Testis (tissue), 3 donors: Measurements from ENCODE around the gene PNMA8A. TPM values are rescaled to one million over a fixed set of nuclear protein-coding genes. Genes with fewer than 3 reads are reported as not detected.
A peak's percentile ranks its signal among the peaks of the same experiment; 100 is the strongest.

ENCODE experiments used
- DNase-seq: peaks from one replicate; pipeline ENCODE4 v3.0.0-alpha.2; 2019
- H3K27ac ChIP-seq, 2 donors: fragments of 200-600 bp; sonication (generic); one replicate each; pipeline ENCODE4 v1.5.1; 2019
- H3K27me3 ChIP-seq: fragments of 200-600 bp; sonication (generic); one replicate; pipeline ENCODE4 v1.5.1; 2019
- H3K36me3 ChIP-seq: fragments of 200-600 bp; sonication (generic); one replicate; pipeline ENCODE4 v1.5.1; 2017; ENCODE audit warnings: low read depth; ENCODE audit errors: missing control alignments
- H3K4me1 ChIP-seq: fragments of 200-600 bp; sonication (generic); one replicate; pipeline ENCODE4 v1.5.1; 2019
- H3K4me3 ChIP-seq, 2 donors: fragments of 200-600 bp; sonication (generic); one replicate each; pipeline ENCODE4 v1.5.1; 2017 to 2019
- H3K9me3 ChIP-seq: fragments of 200-600 bp; sonication (generic); one replicate; pipeline ENCODE4 v1.5.1; 2017
- POLR2A ChIP-seq: fragments of 450-650 bp; IDR thresholded peaks from one replicate; pipeline ENCODE4 v1.6.1; 2017; ENCODE audit warnings: antibody characterized with exemption, mild to moderate bottlenecking, moderate library complexity
- WGBS, 2 donors: methylation state at CpG; one replicate each; pipeline ENCODE4 v1.1.5; 2018; 5-methylcytosine and 5-hydroxymethylcytosine counted together
- intact Hi-C: fragments of 100-400 bp; cut with DNase I; formaldehyde crosslinking; loops from one replicate; pipeline ENCODE4 v1.15.1; 2023; ENCODE audit warnings: low total_unique reads
- polyA plus RNA-seq: library from polyadenylated mRNA; stranded (reverse); fragments of 350-450 nt; fragmentation: Illumina TruSeq; extraction: RNeasy Lipid Tissue Mini Kit (QIAGEN cat#74804); gene quantifications from one replicate; pipeline ENCODE4 v1.2.3, GENCODE V29; 2014; ENCODE audit warnings: low read depth, low replicate concordance; ENCODE audit not compliant: insufficient read depth
- total RNA-seq, 2 donors: library from RNA; depleted of rRNA; stranded (reverse); fragments of >200 nt; gene quantifications; one replicate each; pipeline ENCODE4 v1.2.3, GENCODE V29; 2016
- TF ChIP-seq, protein P1 (sequence below), 3 experiments: fragments of 450-650 bp in 2 of 3; fragments of 200-600 bp in 1 of 3; sonication (generic) in 1 of 3; IDR thresholded peaks; one replicate each; pipeline ENCODE4 v1.5.1; 2016 to 2019; ENCODE audit warnings: antibody characterized with exemption in 3 of 3, mild to moderate bottlenecking in 2 of 3, moderate library complexity in 1 of 3

The PNMA8A gene
- total and polyA plus RNA-seq, 3 donors from 2014 or later, result 34.9 to 48.1 (median 44.3) TPM

DNA sequence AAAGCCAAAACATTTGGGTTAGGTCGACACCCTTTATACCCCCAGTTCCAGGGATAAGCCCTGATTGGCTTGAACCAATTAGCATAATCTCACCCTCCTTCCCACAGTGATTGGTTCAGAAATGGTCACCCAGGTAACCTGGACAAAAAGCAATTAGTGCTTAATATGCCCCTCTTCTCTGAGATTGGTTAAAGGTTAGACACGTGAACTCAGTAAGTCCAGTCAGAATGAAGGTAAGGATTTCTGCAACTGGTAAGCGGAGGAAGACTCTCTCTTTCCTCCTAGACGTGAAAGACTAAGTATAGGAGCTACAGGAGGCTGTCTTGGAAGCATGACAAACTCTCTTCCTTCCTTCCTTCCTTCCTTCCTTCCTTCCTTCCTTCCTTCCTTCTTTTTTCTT lies 41.4 kb downstream of the PNMA8A start:
- peaks cover 15% of the 10 kb centered on the region for H3K4me1 ChIP-seq
- no peak overlapping the region for H3K27ac ChIP-seq
- 56% methylated on average over 4 of the region's 4 CpGs for WGBS, 2 donors
- intact Hi-C loops, result no loop called here
- H3K4me3 ChIP-seq, result no peak overlapping the region
- DNase-seq, result no peak
- no peaks in the 10 kb centered on the region for H3K36me3 ChIP-seq
- TF ChIP-seq, protein P1, sequence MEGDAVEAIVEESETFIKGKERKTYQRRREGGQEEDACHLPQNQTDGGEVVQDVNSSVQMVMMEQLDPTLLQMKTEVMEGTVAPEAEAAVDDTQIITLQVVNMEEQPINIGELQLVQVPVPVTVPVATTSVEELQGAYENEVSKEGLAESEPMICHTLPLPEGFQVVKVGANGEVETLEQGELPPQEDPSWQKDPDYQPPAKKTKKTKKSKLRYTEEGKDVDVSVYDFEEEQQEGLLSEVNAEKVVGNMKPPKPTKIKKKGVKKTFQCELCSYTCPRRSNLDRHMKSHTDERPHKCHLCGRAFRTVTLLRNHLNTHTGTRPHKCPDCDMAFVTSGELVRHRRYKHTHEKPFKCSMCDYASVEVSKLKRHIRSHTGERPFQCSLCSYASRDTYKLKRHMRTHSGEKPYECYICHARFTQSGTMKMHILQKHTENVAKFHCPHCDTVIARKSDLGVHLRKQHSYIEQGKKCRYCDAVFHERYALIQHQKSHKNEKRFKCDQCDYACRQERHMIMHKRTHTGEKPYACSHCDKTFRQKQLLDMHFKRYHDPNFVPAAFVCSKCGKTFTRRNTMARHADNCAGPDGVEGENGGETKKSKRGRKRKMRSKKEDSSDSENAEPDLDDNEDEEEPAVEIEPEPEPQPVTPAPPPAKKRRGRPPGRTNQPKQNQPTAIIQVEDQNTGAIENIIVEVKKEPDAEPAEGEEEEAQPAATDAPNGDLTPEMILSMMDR (IDR thresholded peaks at IDR 0.05), result no peak
- TF ChIP-seq POLR2A, result no peak
- no peaks in the 10 kb centered on the region for H3K27me3 ChIP-seq
- no peaks in the 10 kb centered on the region for H3K9me3 ChIP-seq

DNA sequence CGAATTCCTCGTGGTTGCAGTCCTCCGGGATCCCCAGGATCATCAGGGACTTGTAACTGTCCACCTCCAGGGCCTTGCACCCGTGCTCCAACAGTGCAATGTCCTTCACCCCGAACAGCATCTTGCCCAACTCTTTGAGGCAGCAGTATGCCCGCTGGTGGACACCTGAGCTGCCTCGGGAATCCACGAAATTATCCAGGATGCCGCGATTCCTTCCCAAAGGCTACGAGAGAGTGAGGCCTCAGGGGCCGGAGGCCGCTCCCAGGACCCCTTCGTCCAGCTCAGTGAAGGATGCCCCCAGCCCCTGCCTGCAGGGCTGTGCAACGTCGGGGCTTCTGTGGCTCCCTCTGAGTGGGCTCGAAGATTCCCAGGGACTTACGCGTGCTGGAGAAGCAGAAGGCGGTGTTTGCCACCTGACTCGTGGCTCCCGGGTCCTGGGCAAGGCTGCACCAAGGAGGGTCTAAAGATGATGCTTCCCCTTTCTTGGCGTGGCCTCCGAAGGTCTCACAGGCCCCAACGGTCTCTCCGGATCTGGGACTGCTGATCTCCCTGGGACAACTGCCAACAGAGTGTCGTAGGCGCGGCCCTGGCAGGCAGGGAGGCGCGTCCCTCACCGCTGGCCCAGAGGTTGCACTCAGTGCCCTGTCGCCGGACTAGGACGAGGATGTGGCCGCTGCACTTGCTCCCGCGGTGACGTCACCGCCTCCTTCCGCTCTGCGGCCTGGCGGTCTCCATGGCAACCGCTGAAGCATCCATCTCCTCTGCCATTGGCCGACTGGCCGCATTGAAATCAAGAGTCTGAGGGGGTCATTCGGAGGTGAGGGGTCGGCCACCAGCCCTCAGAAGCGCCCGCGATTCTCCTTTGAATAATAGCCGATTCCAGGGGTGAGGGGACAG lies 42.9 kb downstream of the PNMA8A start, which contains the start of gene PNMA8C:
PNMA8C (minus strand) TSS at position 698 of the 897 bp plus-strand sequence; CDS start at position 121, 577 bp downstream.
- peak; percentile 89 for DNase-seq
- Histone ChIP-seq H3K9me3 (no peaks in the 10 kb centered on the region), H3K4me3 (peak within 1 kb of the TSS; percentile 9 to 20), H3K4me1 (peaks cover 15% of the 10 kb centered on the region), H3K27me3 (no peaks in the 10 kb centered on the region), H3K36me3 (no peaks in the 10 kb centered on the region), H3K27ac (no peak within 1 kb of the TSS)
- WGBS, 2 donors, result 22 to 31% methylated on average over 24 to 43 of the region's 52 CpGs
- TF ChIP-seq, protein P1 (IDR thresholded peaks at IDR 0.05), result no peak
- no peak for TF ChIP-seq POLR2A
- intact Hi-C loops, result no loop called here

DNA sequence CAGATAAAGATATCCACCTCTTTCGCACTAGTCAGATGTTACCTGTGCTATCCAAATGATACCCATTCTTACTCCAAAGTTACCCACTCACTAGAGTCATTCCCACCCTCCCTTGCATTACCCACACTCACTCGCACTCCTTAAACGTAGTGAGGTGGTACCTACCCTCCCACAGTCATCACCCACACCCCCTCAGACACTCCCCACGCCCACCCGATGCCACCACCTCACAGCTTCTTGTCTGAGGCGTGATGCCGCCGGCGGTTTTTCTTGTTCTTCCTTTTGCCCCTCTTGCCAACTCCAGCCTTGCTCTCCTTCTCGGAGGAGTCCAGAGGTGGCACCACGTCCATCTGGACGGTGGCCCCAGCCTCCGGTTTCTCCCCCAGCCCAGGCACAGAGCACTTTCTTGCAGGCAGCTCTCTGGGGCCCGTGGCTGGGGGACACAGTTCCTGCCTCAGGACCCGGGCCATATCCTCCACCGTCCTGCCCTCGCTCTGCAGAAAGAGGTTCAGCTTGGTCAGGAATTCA lies 43.8 kb downstream of the PNMA8A start:
- Histone ChIP-seq H3K9me3 (no peaks in the 10 kb centered on the region), H3K36me3 (no peaks in the 10 kb centered on the region), H3K27me3 (no peaks in the 10 kb centered on the region), H3K4me3 (no peak overlapping the region), H3K27ac (no peak overlapping the region), H3K4me1 (peaks cover 15% of the 10 kb centered on the region)
- TF ChIP-seq, protein P1 (IDR thresholded peaks at IDR 0.05), result no peak
- no peak for TF ChIP-seq POLR2A
- no peak for DNase-seq
- whole genome bisulfite sequencing, 2 donors, result 57 to 65% methylated on average over 17 of the region's 17 CpGs
- intact Hi-C loops, result no loop called here

DNA sequence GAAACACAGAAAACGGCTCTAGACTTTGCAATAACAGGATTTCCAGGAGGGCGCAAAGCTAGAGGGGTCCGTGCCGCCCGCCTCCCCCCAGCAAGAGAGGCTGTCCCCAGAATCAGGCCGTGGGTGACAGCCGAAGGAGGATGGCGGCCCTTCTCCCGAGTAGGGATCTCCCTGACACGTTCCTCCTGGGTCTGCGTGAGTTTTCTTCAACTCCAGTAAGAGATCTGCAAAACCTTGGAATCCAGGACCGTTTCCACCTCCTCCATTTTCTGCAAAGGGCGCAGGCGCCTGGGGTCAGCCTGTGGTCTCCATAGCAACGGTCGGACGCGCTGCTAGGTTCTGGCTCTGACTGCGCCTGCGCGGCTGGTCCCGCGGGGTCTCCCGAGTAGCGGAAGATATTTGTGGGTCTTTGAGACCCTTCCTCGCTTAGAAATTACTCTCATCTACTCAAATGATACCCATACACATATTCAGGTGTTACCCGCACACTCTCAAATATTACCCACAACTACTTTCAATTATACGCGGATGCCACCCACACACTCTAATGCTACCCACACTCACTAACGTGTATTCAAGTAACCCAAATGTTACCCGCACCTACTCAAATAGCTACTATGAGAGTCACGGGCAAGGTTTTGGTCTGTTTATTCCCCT lies 44.7 kb downstream of the PNMA8A start:
- Histone ChIP-seq H3K4me1 (peaks cover 15% of the 10 kb centered on the region), H3K9me3 (no peaks in the 10 kb centered on the region), H3K27ac (peak overlapping the region; percentile 28 to 63), H3K36me3 (no peaks in the 10 kb centered on the region), H3K27me3 (no peaks in the 10 kb centered on the region), H3K4me3 (peak overlapping the region; percentile 41 to 69)
- DNase-seq, result peak; percentile 94
- 1 to 3% methylated on average over 20 to 32 of the region's 32 CpGs for WGBS, 2 donors
- intact Hi-C loops, result no loop called here
- no peak for TF ChIP-seq POLR2A
- TF ChIP-seq, protein P1 (IDR thresholded peaks at IDR 0.05), result no peak
